Activated T-cell treated with anti-CD3 and anti-CD28 coated beads, Interleukin-2, amount 50 U/mL, for 24 hours (primary cell): ENCODE measurements around the gene TLE1.
"Not testable (repeated sequence)": the region's sequence is repeated elsewhere in the genome, so short reads cannot be mapped to it uniquely, and the experiment has no call there.

ENCODE experiments used
- DNase-seq: peaks from one replicate; pipeline ENCODE4 v3.0.0-alpha.2; 2020
- H3K27ac Mint-ChIP-seq: 2 replicates; pipeline ENCODE4 v1.8.0; 2020; ENCODE audit warnings: mild to moderate bottlenecking, mixed read lengths
- H3K27me3 Mint-ChIP-seq: 2 replicates; pipeline ENCODE4 v1.8.0; 2020; ENCODE audit warnings: mixed read lengths
- H3K36me3 Mint-ChIP-seq: 2 replicates; pipeline ENCODE4 v1.8.0; 2020; ENCODE audit warnings: low read depth, mixed read lengths
- H3K4me1 Mint-ChIP-seq: 2 replicates; pipeline ENCODE4 v1.8.0; 2020; ENCODE audit warnings: low read depth, mixed read lengths
- H3K4me3 Mint-ChIP-seq: 2 replicates; pipeline ENCODE4 v1.8.0; 2020; ENCODE audit warnings: mild to moderate bottlenecking, moderate library complexity, mixed read lengths
- H3K9me3 Mint-ChIP-seq: 2 replicates; pipeline ENCODE4 v1.8.0; 2020; ENCODE audit warnings: mixed read lengths

Gene TLE1

DNA sequence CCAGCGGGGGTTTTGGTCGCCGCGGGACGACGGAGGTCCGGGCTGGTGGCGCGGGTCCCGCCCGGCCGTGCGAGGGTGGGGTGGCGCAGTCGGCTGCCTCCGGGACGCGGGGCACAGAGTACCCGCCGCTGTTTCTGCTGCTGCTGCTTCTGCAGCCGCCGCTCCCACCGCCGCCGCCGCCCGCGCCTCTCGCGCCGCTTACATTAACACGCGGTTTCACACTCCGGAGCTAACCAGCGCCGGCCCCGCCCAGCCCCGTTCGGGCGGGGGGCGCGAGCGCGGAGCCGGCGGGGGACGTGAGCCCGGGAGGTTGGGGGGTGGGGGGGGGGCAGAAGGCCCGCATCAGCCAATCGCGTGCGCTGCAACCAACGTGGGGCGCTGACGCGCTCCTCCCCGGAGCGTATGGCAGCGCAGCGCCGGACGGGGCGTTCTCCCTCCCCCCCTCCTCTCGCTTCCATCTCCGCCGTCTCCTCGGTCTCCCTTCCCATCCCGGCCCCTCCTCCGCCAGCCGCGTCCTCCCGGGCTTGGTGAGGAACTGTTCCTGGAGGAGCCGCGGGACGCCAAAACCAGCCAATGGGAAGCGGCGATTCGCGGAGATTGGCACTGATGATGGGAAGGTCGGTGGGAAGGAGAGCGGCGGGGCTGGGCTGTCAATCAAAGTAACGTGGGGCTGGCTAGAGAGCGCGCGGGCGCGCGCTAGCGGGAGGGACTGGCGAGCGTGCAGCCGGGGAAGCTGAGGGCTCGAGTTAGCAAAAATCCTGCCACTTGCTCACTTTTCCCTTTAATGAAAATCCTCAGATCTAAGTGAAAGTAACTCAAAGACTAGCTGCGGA lies at the start of gene TLE1:
TSS of gene TLE1 (minus strand) at position 205 of the 833 bp plus-strand sequence. CDS start 1,307 bp downstream, outside the sequence.
- Mint-ChIP-seq H3K27ac (peak within 1 kb of the TSS; percentile 75), H3K27me3 (peaks cover 31% of the 10 kb centered on the region), H3K4me1 (peaks cover 25% of the 10 kb centered on the region), H3K4me3 (peak within 1 kb of the TSS; percentile 78), H3K36me3 (no peaks in the 10 kb centered on the region), H3K9me3 (no peaks in the 10 kb centered on the region)
- peak; percentile 88 for DNase-seq

DNA sequence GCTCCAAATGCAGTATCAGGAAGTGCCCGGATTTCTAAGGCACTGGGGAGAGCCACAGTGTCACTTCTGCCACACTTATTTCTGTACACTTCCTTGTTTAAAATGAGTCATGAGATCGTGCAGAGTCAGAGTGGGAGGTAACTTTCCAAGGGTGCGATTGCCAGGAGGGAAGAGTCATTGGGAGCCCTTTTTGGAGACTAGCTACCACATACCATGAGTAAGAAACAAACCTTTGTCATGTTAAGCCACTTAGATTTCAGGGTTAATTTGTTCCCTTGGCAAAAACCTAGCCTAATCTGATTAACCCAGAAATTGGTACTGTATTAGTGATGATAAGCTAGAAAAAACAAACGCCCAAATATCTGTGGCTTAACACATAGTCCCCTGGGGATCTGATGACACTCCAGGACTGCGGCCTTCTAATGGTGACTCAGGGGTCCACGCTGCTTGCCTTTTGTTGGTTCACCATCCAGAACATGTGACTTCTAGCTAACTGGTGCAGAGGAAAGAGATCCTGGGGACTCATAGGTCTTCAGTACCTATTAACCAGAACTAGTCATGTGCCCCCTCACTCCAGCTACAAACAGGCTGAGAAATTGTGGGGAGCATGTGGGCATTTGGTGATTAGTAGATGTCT lies 48.6 kb upstream of the TLE1 start:
- H3K4me1 Mint-ChIP-seq: no peaks in the 10 kb centered on the region
- H3K9me3 Mint-ChIP-seq: peaks cover 6% of the 10 kb centered on the region
- no peak overlapping the region for H3K4me3 Mint-ChIP-seq
- no peak overlapping the region for H3K27ac Mint-ChIP-seq
- no peaks in the 10 kb centered on the region for H3K36me3 Mint-ChIP-seq
- DNase-seq: no peak
- no peaks in the 10 kb centered on the region for H3K27me3 Mint-ChIP-seq

DNA sequence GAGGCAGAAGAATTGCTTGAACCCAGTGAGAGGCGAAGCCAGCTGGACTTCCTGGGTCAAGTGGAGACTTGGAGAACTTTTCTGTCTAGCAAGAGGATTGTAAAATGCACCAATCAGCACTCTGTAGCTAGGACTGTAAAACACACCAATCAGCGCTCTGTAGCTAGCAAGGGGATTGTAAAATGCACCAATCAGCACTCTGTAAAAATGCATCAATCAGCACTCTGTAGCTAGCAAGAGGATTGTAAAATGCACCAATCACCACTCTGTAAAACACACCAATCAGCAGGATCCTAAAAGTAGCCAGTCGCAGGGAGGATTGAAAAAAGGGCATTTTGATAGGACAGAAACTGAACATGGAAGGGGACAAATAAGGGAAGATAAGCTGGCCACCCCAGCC lies 41.2 kb upstream of the TLE1 start:
- not testable (repeated sequence) for H3K36me3 Mint-ChIP-seq, H3K4me1 Mint-ChIP-seq, H3K27ac Mint-ChIP-seq, H3K4me3 Mint-ChIP-seq, H3K27me3 Mint-ChIP-seq, H3K9me3 Mint-ChIP-seq, DNase-seq

DNA sequence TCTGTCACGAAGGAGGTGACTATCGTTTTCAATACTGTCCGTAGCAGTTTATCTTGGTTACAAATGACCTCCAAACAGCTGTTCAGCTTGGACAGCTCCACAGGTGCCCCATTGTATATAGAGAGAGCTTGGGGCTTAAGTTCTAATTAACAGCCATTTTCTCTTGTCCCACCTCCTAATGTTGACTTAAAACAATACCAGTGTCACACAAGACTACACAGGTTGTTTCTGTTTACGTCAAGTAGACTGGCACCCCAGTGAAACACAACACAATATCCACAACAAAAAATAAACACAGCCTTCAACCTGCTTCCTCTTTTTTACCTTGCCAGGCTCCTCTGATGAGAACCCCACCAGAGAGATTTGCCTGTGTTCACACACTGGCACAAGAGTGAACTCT lies 39.8 kb upstream of the TLE1 start:
- H3K27ac Mint-ChIP-seq: no peak overlapping the region

DNA sequence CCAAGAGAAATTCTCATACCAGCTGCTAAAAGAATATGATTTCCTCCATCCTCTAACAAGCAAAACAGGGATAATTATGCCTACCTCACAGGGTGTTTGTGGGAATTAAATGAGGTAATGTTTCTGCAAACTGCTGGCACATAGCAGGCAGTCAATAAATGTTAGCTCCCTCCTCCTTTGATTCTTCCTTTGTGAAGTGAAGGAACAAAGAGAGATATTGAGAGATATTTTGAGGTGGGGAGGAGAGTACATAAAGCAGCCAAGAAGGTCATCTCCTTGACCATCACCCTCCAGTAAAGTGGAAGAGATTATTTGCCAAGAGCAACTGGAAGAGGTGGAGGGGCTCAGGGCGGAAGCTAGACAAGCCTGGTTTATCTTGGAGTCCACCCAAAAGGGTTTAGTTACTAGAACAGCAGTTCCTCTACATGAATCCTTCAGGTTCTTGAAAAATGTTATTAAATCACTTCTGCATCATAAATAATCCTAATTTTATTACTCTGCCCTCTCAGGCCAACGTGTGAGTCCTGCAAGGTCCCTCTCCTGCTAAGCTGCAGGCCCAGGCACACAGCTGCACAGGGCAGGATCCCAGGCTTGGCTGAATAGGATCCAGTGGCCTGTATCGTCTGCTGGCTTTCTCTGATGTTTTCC lies 35.0 kb upstream of the TLE1 start:
- H3K27me3 Mint-ChIP-seq: no peaks in the 10 kb centered on the region
- DNase-seq: no peak
- H3K27ac Mint-ChIP-seq: no peak overlapping the region
- H3K36me3 Mint-ChIP-seq: no peaks in the 10 kb centered on the region
- no peaks in the 10 kb centered on the region for H3K9me3 Mint-ChIP-seq
- no peak overlapping the region for H3K4me3 Mint-ChIP-seq
- no peaks in the 10 kb centered on the region for H3K4me1 Mint-ChIP-seq

More for the DNA sequence above, 39.8 kb upstream of the TLE1 start:
- Mint-ChIP-seq H3K36me3 (no peaks in the 10 kb centered on the region), H3K9me3 (peaks cover 2% of the 10 kb centered on the region), H3K4me3 (no peak overlapping the region), H3K4me1 (no peaks in the 10 kb centered on the region), H3K27me3 (no peaks in the 10 kb centered on the region)
- DNase-seq: no peak

DNA sequence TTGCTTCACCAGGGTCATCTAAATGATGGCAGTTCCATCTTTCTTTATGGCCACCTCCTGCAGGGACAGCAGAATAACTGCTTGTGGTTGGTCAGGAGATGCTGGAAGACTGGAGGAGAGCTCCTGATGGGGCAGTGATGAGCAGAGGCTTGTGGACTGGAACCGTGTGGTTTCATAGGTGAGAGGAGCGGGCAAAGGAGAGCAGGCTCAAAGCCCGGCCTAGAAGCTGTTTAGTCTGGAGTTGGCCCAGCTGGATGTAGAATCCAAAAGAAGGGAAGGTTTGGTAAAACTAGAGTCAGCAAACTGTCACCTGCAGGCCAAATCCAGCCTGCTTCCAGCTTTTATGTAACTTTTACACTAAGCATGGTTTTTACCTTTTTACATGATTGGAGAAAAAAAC lies 32.9 kb upstream of the TLE1 start:
- no peak for DNase-seq
- H3K27me3 Mint-ChIP-seq: no peaks in the 10 kb centered on the region
- H3K4me3 Mint-ChIP-seq: no peak overlapping the region
- H3K36me3 Mint-ChIP-seq: no peaks in the 10 kb centered on the region
- H3K4me1 Mint-ChIP-seq: no peaks in the 10 kb centered on the region
- H3K9me3 Mint-ChIP-seq: no peaks in the 10 kb centered on the region
- H3K27ac Mint-ChIP-seq: no peak overlapping the region

DNA sequence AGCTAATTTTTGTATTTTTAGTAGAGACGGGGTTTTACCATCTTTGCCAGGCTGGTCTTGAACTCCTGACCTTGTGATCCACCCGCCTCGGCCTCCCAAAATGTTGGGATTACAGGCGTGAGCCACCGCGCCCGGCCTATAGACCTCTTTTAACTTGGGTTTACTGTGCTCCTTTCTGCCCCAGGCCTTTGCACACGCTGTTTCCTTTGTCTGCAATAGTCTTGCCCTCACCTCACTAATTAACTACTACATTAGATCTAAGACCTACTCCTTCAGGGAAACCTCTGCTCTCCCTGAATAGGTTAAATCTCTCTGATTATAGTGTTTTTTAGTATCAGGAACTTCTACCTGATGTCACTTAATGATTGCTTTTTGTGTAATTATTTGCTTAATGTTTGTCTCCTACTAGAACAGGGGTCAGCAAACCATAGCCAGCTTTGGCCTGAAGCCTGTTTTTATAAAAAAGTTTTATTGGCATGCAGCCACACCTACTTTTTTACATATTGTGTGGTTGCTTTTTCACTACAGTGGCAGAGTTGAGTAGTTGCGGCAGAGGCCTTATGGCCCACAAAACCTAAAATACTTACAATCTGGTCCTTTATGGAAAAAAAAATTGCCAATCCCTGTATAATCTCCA lies 31.2 kb upstream of the TLE1 start:
- DNase-seq: no peak
- Mint-ChIP-seq H3K36me3 (no peaks in the 10 kb centered on the region), H3K27ac (no peak overlapping the region), H3K4me1 (no peaks in the 10 kb centered on the region), H3K27me3 (no peaks in the 10 kb centered on the region), H3K4me3 (no peak overlapping the region), H3K9me3 (no peaks in the 10 kb centered on the region)

DNA sequence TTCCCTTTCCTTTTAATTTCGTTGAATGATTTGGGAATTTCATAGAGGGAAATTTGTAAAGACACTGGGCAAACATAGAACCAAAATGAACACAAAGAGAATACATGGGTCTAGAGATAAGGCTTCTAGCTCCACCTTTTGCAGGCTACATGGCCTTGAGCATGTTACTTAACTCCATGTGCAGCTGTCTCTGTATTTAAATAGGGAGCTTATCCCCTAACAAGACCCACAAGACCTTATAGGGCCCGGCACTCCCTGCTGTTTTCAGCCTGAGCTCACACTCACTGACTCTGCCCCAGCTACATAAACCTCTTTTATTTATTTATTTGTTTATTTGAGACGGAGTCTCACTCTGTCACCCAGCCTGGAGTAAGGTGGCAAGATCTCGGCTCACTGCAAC lies 30.6 kb upstream of the TLE1 start:
- no peak overlapping the region for H3K27ac Mint-ChIP-seq
- no peaks in the 10 kb centered on the region for H3K4me1 Mint-ChIP-seq
- no peaks in the 10 kb centered on the region for H3K9me3 Mint-ChIP-seq
- no peak overlapping the region for H3K4me3 Mint-ChIP-seq
- DNase-seq: no peak
- H3K36me3 Mint-ChIP-seq: no peaks in the 10 kb centered on the region
- no peaks in the 10 kb centered on the region for H3K27me3 Mint-ChIP-seq

DNA sequence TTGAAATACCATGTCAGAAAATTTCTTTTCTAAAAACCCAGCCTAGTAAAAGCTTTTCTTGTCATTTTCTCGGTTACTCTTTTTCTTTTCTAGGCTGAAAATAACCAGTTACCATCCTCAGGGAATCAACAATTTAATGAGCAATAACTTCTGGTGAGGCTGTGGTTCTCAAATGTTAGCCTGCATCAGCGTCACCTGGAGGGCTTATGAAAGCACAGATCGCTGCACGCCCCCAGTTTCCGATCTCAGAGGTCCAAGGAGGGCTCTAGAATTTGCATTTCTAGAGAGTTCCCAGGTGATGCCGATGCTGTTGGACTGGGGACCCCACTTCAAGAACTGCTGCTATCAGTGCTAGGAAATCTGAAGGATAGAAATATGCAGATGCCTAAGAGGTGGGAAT lies 28.9 kb upstream of the TLE1 start:
- no peak for DNase-seq
- Mint-ChIP-seq H3K4me3 (no peak overlapping the region), H3K9me3 (no peaks in the 10 kb centered on the region), H3K4me1 (no peaks in the 10 kb centered on the region), H3K27me3 (no peaks in the 10 kb centered on the region), H3K36me3 (no peaks in the 10 kb centered on the region), H3K27ac (no peak overlapping the region)

DNA sequence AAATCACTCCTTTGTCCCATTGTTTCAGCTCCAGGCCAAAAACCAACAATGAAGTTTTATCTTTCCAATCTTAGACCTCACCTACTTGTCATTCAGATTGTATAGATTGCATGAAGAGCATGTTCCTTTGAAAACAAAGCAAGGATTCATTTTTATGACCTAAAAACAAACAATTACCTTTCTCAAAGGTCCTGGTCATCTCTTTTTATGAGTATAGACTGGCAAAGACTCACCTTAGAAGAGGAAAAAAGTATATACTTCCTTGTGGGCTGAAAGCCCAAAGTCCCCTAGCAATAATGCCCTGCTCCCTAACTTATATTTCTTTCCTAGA lies 28.4 kb upstream of the TLE1 start:
- Mint-ChIP-seq H3K27me3 (no peaks in the 10 kb centered on the region), H3K27ac (no peak overlapping the region), H3K4me3 (no peak overlapping the region), H3K4me1 (no peaks in the 10 kb centered on the region), H3K9me3 (no peaks in the 10 kb centered on the region), H3K36me3 (no peaks in the 10 kb centered on the region)
- DNase-seq: no peak

DNA sequence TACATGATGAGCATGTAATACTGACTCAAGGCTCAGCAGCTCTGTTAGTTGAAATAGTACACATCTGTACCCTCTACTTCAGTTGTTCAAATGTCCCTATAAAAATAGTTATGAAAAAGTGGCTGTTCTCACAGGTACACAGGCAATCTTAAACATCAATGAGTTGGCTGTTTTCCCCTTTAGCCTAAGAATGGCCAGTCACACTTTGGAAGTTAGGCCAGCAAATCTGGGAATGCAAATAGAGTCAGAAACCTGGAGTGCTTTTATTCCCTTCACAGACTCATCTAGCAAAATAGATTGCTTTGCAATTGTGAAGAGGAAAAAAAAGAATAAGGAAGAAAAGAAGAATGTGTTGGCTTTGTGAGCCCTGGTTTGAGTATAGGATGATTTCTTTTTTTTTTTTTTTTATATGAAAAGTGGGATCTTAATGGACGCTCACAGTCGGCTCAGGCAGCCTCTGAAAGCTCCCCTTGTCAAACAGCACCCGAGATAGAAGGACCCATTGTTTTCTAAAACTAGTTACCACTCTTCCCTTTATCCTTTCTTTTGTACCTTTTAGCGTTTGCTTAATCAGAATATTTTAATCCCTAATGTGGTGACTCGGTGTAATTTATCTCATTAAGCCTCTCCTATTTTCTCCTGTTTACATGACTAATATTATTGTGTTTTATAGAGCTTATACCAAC lies 27.9 kb upstream of the TLE1 start:
- no peaks in the 10 kb centered on the region for H3K36me3 Mint-ChIP-seq
- no peak for DNase-seq
- H3K27ac Mint-ChIP-seq: no peak overlapping the region
- H3K4me3 Mint-ChIP-seq: no peak overlapping the region
- H3K27me3 Mint-ChIP-seq: no peaks in the 10 kb centered on the region
- no peaks in the 10 kb centered on the region for H3K4me1 Mint-ChIP-seq
- no peaks in the 10 kb centered on the region for H3K9me3 Mint-ChIP-seq

DNA sequence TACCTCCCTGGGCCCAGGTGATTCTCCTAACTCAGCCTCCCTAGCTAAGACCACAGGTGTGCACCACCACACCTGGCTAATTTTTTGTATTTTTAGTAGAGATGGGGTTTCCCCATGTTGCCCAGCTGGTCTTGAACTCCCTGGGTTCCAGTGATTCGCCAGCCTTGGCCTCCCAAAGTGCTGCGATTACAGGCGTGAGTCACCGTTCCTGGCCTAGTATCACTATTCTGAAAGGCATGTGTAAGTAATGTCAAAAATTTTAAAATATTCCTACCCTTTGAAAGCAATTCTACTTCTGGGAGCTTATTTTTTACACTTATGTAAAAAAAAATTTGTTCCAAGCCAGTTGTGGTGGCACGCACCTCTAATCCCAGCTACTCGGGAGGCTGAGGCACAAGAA lies 27.1 kb upstream of the TLE1 start:
- no peaks in the 10 kb centered on the region for H3K27me3 Mint-ChIP-seq
- DNase-seq: no peak
- H3K9me3 Mint-ChIP-seq: no peaks in the 10 kb centered on the region
- no peak overlapping the region for H3K27ac Mint-ChIP-seq
- no peak overlapping the region for H3K4me3 Mint-ChIP-seq
- H3K36me3 Mint-ChIP-seq: no peaks in the 10 kb centered on the region
- H3K4me1 Mint-ChIP-seq: no peaks in the 10 kb centered on the region

DNA sequence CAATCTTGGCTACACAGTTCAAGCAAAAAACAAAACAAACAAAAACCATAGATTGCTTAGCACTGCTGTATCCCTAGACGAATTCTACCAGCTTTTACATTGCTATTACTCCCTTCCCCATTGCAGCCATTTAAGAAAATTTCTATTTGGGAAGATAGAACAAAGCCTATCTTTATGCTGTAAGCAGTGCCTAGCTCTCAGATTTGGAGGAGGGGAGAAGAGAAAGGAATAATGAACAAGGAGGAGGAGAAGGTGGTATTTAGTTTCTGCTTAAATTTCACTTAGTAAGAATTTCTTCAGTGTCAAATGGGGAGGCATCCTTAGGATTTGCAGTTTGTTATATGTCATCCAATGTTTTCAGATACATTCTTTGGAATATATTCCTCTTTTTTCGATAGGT lies 16.2 kb upstream of the TLE1 start:
- H3K27me3 Mint-ChIP-seq: no peaks in the 10 kb centered on the region
- H3K27ac Mint-ChIP-seq: no peak overlapping the region

DNA sequence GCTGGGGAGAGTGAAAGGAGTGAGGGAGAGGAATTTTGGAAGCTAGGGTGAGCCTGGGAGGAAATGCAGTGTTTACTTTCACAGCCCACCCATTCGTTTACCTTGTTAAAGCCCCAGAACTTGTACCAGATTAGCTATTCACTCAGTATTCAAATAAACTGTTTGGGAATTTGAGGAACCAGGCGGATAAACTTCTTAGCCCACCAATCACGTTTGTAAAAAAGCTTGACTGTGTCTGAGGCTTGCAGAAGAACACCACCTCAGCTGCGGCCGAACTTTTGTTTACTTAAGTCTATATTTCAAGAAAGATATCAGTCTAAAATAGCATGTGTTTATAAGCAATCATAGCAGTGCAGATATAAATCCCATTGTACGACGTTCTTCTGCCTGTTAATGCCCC lies 5.2 kb upstream of the TLE1 start:
- DNase-seq: no peak
- Mint-ChIP-seq H3K27me3 (peaks cover 28% of the 10 kb centered on the region), H3K36me3 (no peaks in the 10 kb centered on the region), H3K4me1 (peaks cover 9% of the 10 kb centered on the region), H3K27ac (no peak overlapping the region), H3K9me3 (no peaks in the 10 kb centered on the region), H3K4me3 (no peak overlapping the region)

More for the DNA sequence above, 16.2 kb upstream of the TLE1 start:
- no peak for DNase-seq
- Mint-ChIP-seq H3K4me3 (no peak overlapping the region), H3K9me3 (no peaks in the 10 kb centered on the region), H3K36me3 (no peaks in the 10 kb centered on the region), H3K4me1 (no peaks in the 10 kb centered on the region)
